SK-N-SH (cell line): ENCODE data around the gene SRCIN1. TPM values are rescaled to one million over a fixed set of nuclear protein-coding genes. Genes with fewer than 3 reads are reported as not detected.

Source experiments
- CTCF ChIA-PET: fragments of 300-600, 350-600 bp; formaldehyde crosslinking; extraction: SDS; loops from one replicate; lab custom pipeline; 2021; lab: Yijun Ruan, JAX
- POLR2A ChIA-PET: fragments of 350-600 bp; sonication (Branson Sonifier 250); formaldehyde crosslinking; extraction: SDS; loops from one replicate; lab custom pipeline; 2020; ENCODE audit warnings: antibody characterized with exemption, inconsistent platforms; lab: Yijun Ruan, JAX
- DNase-seq: peaks from one replicate; pipeline ENCODE4 v3.0.0; 2012
- H2AFZ ChIP-seq: fragments of 200-600 bp; sonication (generic); 2 replicates; pipeline ENCODE4 v1.8.1; 2016; ENCODE audit warnings: antibody characterized with exemption, mild to moderate bottlenecking, low read depth
- H3F3A ChIP-seq: fragments of 200-600 bp; sonication (generic); replicated peaks from 2 replicates; pipeline ENCODE3; 2016; ENCODE audit warnings: antibody characterized with exemption, mild to moderate bottlenecking; ENCODE audit not compliant: insufficient read depth
- H3K27ac ChIP-seq, 2 experiments: fragments of 200-500 bp in 1 of 2; fragments of 200-600 bp in 1 of 2; sonication (Bioruptor generic) in 1 of 2; sonication (generic), shearing (Covaris generic) in 1 of 2; 2 replicates each; pipeline versions ENCODE4 v1.5.1 to v1.6.1; 2014 to 2016; ENCODE audit warnings: low read depth in 2 of 2, inconsistent platforms in 1 of 2, low read length in 1 of 2, mild to moderate bottlenecking in 1 of 2, mixed read lengths in 1 of 2
- H3K27me3 ChIP-seq: fragments of 200-600 bp; sonication (generic), shearing (Covaris generic); 2 replicates; pipeline ENCODE4 v1.6.1; 2016; ENCODE audit warnings: mixed run types; ENCODE audit not compliant: insufficient read depth
- H3K36me3 ChIP-seq, 2 experiments: fragments of 200-500 bp in 1 of 2; fragments of 200-600 bp in 1 of 2; sonication (Bioruptor generic) in 1 of 2; sonication (generic) in 1 of 2; replicated peaks in 1 of 2; 2 replicates each; pipeline versions ENCODE3 to v1.5.1; 2014 to 2016; ENCODE audit warnings: low read length in 1 of 2, mild to moderate bottlenecking in 1 of 2; ENCODE audit not compliant: insufficient read depth in 2 of 2, control insufficient read depth in 1 of 2
- H3K4me1 ChIP-seq, 2 experiments: fragments of 200-500 bp in 1 of 2; fragments of 200-600 bp in 1 of 2; sonication (Bioruptor generic) in 1 of 2; sonication (generic), shearing (Covaris generic) in 1 of 2; 2 replicates each; pipeline versions ENCODE4 v1.5.1 to v1.6.1; 2014 to 2016; ENCODE audit warnings: low read depth in 1 of 2, low read length in 1 of 2, mixed run types in 1 of 2; ENCODE audit not compliant: insufficient read depth in 2 of 2, control insufficient read depth in 1 of 2
- H3K4me2 ChIP-seq: fragments of 200-600 bp; sonication (generic), shearing (Covaris generic); 2 replicates; pipeline ENCODE4 v1.6.1; 2017; ENCODE audit warnings: mixed run types
- H3K4me3 ChIP-seq, 2 experiments: fragments of 200-500 bp in 1 of 2; fragments of 200-600 bp in 1 of 2; sonication (Bioruptor generic) in 1 of 2; sonication (generic), shearing (Covaris generic) in 1 of 2; 2 replicates each; pipeline versions ENCODE4 v1.5.1 to v1.8.1; 2014 to 2016; ENCODE audit warnings: low read depth in 2 of 2, inconsistent platforms in 1 of 2, low read length in 1 of 2, mild to moderate bottlenecking in 1 of 2, mixed read lengths in 1 of 2, moderate library complexity in 1 of 2
- H3K79me2 ChIP-seq: fragments of 200-600 bp; sonication (generic); 2 replicates; pipeline ENCODE4 v1.8.1; 2017; ENCODE audit warnings: mild to moderate bottlenecking; ENCODE audit not compliant: insufficient read depth
- H3K9ac ChIP-seq: fragments of 200-600 bp; sonication (generic); 2 replicates; pipeline ENCODE4 v1.6.1; 2017; ENCODE audit warnings: mixed run types
- H3K9me2 ChIP-seq: fragments of 200-600 bp; sonication (generic); 2 replicates; pipeline ENCODE4 v1.6.1; 2017; ENCODE audit warnings: mixed run types
- H3K9me3 ChIP-seq: fragments of 200-600 bp; sonication (generic); 2 replicates; pipeline ENCODE4 v1.6.1; 2017; ENCODE audit warnings: mixed run types, mild to moderate bottlenecking, moderate library complexity
- H4K20me1 ChIP-seq: fragments of 200-600 bp; sonication (generic); 2 replicates; pipeline ENCODE4 v1.6.1; 2017; ENCODE audit warnings: mild to moderate bottlenecking, mixed run types; ENCODE audit not compliant: insufficient read depth
- CTCF ChIP-seq: fragments of 200-600 bp; sonication (generic); IDR thresholded peaks from 2 replicates; pipeline ENCODE4 v1.6.1; 2017; ENCODE audit warnings: antibody characterized with exemption, mild to moderate bottlenecking, moderate library complexity
- EP300 ChIP-seq, 2 experiments: IDR thresholded peaks; 2 replicates each; pipeline versions ENCODE4 v1.4.0 to v1.6.1; 2012; ENCODE audit warnings: borderline replicate concordance in 1 of 2, low read depth in 1 of 2, low read length in 1 of 2
- FOSL2 ChIP-seq: IDR thresholded peaks from 2 replicates; pipeline ENCODE4 v1.4.0; 2012; ENCODE audit warnings: low read depth, mild to moderate bottlenecking, moderate library complexity, borderline replicate concordance
- FOXJ3 ChIP-seq: sonication (generic); formaldehyde crosslinking; IDR thresholded peaks from 2 replicates; pipeline ENCODE4 v1.5.1; 2020; ENCODE audit warnings: mild to moderate bottlenecking, missing genetic modification reagents
- FOXM1 ChIP-seq: IDR thresholded peaks from 2 replicates; pipeline ENCODE4 v1.4.0; 2012; ENCODE audit warnings: low read depth, mild to moderate bottlenecking
- GATA2 ChIP-seq: sonication (generic); formaldehyde crosslinking; IDR thresholded peaks from 2 replicates; pipeline ENCODE4 v1.5.0; 2020; ENCODE audit warnings: mild to moderate bottlenecking, missing genetic modification reagents
- MXI1 ChIP-seq: IDR thresholded peaks from 2 replicates; pipeline ENCODE4 v1.6.1; 2012; ENCODE audit warnings: mild to moderate bottlenecking, low read depth, low read length, improper control_type of control experiment
- NFIC ChIP-seq: IDR thresholded peaks from 2 replicates; pipeline ENCODE4 v1.4.0; 2012; ENCODE audit warnings: borderline replicate concordance
- PBX3 ChIP-seq: IDR thresholded peaks from 2 replicates; pipeline ENCODE4; 2012
- POLR2AphosphoS5 ChIP-seq: IDR thresholded peaks from 2 replicates; pipeline ENCODE4 v1.6.1; 2012; ENCODE audit warnings: low read depth, low read length
- REST ChIP-seq: IDR thresholded peaks from 2 replicates; pipeline ENCODE4 v1.6.1; 2012; ENCODE audit warnings: mild to moderate bottlenecking, low read depth, low read length, moderate library complexity
- RFX5 ChIP-seq: IDR thresholded peaks from 2 replicates; pipeline ENCODE4 v1.6.1; 2012; ENCODE audit warnings: mild to moderate bottlenecking, improper control_type of control experiment, low read length
- SMC3 ChIP-seq: IDR thresholded peaks from 2 replicates; pipeline ENCODE4 v1.6.1; 2012; ENCODE audit warnings: low read depth, low read length, improper control_type of control experiment
- USF1 ChIP-seq: IDR thresholded peaks from 2 replicates; pipeline ENCODE4 v1.4.0; 2012; ENCODE audit warnings: low read depth, borderline replicate concordance
- WGBS: methylation state at CpG from one replicate; pipeline ENCODE4 v1.1.6; 2017; ENCODE audit warnings: low lambda C conversion rate; 5-methylcytosine and 5-hydroxymethylcytosine counted together
- polyA plus RNA-seq, 3 experiments: library from polyadenylated mRNA; depleted of rRNA; stranded (reverse); fragments of >200 nt; gene quantifications; 2 replicates each; pipeline ENCODE4 v1.2.3, GENCODE V29; 2012

SRCIN1 gene
- polyA plus RNA-seq, 1 of the 3 experiments (the other 2 are of a cell fraction): 1.0 TPM

GRCh38 chr17:38613525-38613980 lies 7.8 kb upstream of the SRCIN1 start (continued):
- no peak for TF ChIP-seq REST
- no peak for TF ChIP-seq FOSL2
- no peak for TF ChIP-seq CTCF
- no peak for TF ChIP-seq PBX3
- no peak for TF ChIP-seq RFX5

GRCh38 chr17:38611872-38612376 lies 6.2 kb upstream of the SRCIN1 start:
- no peaks in the 10 kb centered on the region; the same call in none of the 2 replicates for H3K27me3 ChIP-seq
- CTCF ChIA-PET: interaction anchor here (0.8 kb wide), 1 partner anchor 66 kb away, joined by 3 read pairs; no protein-coding TSS in a partner anchor
- POLR2A ChIA-PET: no interaction called here
- H3K9me2 ChIP-seq: no peaks in the 10 kb centered on the region
- no peak overlapping the region for H2AFZ ChIP-seq
- H3K4me2 ChIP-seq: no peak overlapping the region
- no peaks in the 10 kb centered on the region for H3K79me2 ChIP-seq
- H3K4me1 ChIP-seq: peaks cover 0 to 12% of the 10 kb centered on the region in 2 experiments; a peak in 1 of 4 replicates
- no peak overlapping the region for H3K27ac ChIP-seq
- H4K20me1 ChIP-seq: no peaks in the 10 kb centered on the region
- H3K9ac ChIP-seq: no peak overlapping the region
- H3F3A ChIP-seq: peaks cover 4% of the 10 kb centered on the region
- DNase-seq: no peak
- no peaks in the 10 kb centered on the region for H3K9me3 ChIP-seq
- 62% methylated on average over 6 of the region's 6 CpGs for WGBS
- H3K4me3 ChIP-seq: no peak overlapping the region
- H3K36me3 ChIP-seq: no peaks in the 10 kb centered on the region
- TF ChIP-seq USF1 (no peak), POLR2AphosphoS5 (no peak), EP300 (IDR thresholded peaks at IDR 0.05; ENCODE audit: borderline replicate concordance in 1 of 2, low read depth in 1 of 2, low read length in 1 of 2) (no peak), GATA2 (CRISPR knock-in tag) (no peak), NFIC (no peak), FOXM1 (no peak), MXI1 (no peak), SMC3 (no peak), REST (no peak), RFX5 (no peak), FOXJ3 (CRISPR knock-in tag) (no peak)
